ENCODE data around the gene CLCN5.

DNA sequence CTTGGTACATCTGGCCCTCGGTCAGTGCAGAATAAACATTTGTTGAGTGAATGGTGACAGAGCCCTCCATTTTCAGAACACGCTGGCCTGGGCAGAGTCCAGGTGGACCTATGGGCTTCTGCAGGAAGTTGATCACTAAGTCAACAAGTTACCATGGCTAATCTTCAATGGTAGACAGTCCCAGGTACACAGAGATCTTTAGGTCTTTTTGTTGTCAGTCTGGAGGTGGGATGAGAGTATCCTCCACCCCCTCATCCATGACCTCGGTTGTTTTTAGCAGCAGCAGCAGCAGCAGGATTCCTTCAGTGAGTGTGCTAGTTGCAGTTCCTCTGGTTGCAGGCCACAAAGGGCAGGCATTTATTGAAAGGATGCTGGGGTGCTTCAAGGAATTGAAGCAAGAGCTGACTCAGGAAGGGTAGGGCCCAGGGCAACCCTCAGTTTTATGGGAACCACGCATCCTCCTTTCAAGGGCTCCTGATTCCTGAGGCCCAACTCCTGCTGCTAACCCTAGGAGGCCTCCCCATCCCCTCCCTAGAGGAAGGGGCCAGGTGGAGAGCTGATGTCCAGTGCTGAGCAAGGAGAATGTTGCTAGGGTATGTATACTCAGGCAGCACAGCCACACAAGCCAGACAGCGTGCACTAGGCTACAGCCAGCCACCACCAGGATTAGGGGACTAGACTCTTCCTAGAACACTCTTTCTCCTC, 44.8 kb upstream of the CLCN5 start:
- TF ChIP-seq CTCF (IDR thresholded peaks at IDR 0.05) (no peak), POLR2AphosphoS5 (IDR thresholded peaks at IDR 0.05) (no peak)

All from gastroesophageal sphincter (tissue), 3 donors.